Measurements from ENCODE around the gene FADS1.

Gene FADS1

DNA sequence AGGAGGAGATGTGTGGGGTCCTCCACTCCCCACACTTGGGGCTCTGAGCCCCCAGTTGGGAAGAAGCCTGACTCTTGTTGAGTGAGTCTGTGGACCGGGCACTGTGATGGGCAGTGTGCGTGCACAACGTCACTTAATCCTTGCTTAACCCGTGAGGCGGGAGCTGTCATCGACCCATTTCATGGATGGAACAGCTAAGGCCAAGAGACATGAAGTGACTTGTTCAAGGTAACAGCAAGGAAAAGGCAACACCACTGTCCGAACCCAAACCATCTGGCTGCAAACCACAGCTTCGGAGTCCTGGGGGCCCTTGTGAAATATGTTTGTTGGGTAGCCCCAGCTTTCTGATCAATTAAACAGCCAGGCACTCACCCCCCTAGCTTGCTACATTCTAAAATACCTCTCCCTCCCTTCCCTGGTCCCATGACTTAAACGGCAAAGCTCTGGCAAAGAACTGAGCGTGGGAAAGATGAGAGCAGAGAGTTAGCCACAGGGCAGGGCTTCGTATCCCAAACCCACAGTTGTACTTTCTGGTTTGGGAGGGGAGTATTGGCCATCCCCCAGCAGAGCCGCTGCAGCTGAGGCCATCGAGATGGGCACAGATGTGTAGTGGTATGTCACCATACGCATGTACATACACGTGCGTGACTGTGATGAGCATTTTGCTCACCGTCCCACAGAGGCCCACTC is 37.5 kb upstream of the FADS1 start:
- Histone ChIP-seq H3K27me3 (no peaks in the 10 kb centered on the region), H3K4me3 (ENCODE audit: low read depth in 1 of 2, low read length in 1 of 2) (no peak overlapping the region), H3K36me3 (no peaks in the 10 kb centered on the region), H3K9me3 (no peaks in the 10 kb centered on the region), H3K27ac (no peak overlapping the region), H3K4me1 (ENCODE audit: control insufficient read depth in 1 of 2, insufficient read depth in 1 of 2, low read depth in 1 of 2, low read length in 1 of 2) (no peaks in the 10 kb centered on the region)
- TF ChIP-seq CTCF (IDR thresholded peaks at IDR 0.05) = no peak

- H3K9me3 ChIP-seq = no peaks in the 10 kb centered on the region
- no peak overlapping the region for H3K4me3 ChIP-seq (ENCODE audit: low read depth in 1 of 2, low read length in 1 of 2)
- H3K4me1 ChIP-seq (ENCODE audit: control insufficient read depth in 1 of 2, insufficient read depth in 1 of 2, low read depth in 1 of 2, low read length in 1 of 2) = no peaks in the 10 kb centered on the region
- TF ChIP-seq CTCF (IDR thresholded peaks at IDR 0.05) = no peak
- H3K27ac ChIP-seq = no peak overlapping the region
- H3K27me3 ChIP-seq = no peaks in the 10 kb centered on the region
- no peaks in the 10 kb centered on the region for H3K36me3 ChIP-seq
Measured at GRCh38 chr11:61853698-61854169, 36.9 kb upstream of the FADS1 start.

- no peaks in the 10 kb centered on the region for H3K4me1 ChIP-seq (ENCODE audit: control insufficient read depth in 1 of 2, insufficient read depth in 1 of 2, low read depth in 1 of 2, low read length in 1 of 2)
Measured at GRCh38 chr11:61851900-61852295, 35.1 kb upstream of the FADS1 start.

DNA sequence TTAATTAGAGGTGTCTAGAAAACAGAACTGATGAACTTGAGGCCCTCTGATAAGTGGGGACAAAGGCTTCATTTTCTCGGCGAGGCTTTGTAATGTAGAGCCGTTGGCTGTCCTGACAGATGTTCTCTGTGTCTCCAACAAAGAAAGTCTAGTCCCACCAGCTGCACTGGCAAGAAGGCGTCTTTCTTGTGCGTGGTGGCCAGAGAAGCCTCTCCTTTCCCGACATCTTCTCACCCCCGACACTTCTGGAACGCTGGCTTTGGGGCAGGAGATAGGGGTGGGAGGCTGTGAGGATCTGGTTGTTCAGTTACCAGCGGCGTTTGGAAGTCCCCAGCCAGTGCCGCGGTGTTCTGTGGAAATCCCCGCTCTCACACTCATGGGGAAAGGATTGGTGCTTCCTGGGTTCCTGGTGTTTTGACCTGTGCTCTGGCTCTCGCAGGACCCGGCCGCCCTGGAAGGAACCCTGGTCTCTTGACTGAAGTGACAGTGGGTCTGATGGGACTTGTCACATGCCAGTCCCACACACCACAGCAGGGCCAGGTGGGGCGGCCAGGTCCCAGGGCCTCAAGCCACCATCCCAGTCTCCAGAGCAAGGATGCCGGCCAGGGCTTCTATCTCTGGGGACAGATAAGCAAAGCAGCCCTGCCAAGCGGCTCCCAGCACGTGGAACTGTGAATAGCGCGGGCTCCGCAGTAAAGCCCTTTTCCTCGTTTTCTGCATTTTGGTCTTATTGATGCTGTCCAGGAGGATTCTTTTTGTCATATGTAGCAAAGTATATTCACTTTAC is 34.5 kb upstream of the FADS1 start:
- Histone ChIP-seq H3K9me3 (no peaks in the 10 kb centered on the region), H3K27me3 (no peaks in the 10 kb centered on the region), H3K4me3 (ENCODE audit: low read depth in 1 of 2, low read length in 1 of 2) (no peak overlapping the region), H3K4me1 (ENCODE audit: control insufficient read depth in 1 of 2, insufficient read depth in 1 of 2, low read depth in 1 of 2, low read length in 1 of 2) (no peaks in the 10 kb centered on the region), H3K36me3 (no peaks in the 10 kb centered on the region), H3K27ac (no peak overlapping the region)
- TF ChIP-seq CTCF (IDR thresholded peaks at IDR 0.05) = no peak

More at GRCh38 chr11:61851900-61852295, 35.1 kb upstream of the FADS1 start:
- Histone ChIP-seq H3K36me3 (no peaks in the 10 kb centered on the region), H3K4me3 (ENCODE audit: low read depth in 1 of 2, low read length in 1 of 2) (no peak overlapping the region), H3K9me3 (no peaks in the 10 kb centered on the region), H3K27me3 (no peaks in the 10 kb centered on the region), H3K27ac (no peak overlapping the region)
- no peak for TF ChIP-seq CTCF (IDR thresholded peaks at IDR 0.05)

DNA sequence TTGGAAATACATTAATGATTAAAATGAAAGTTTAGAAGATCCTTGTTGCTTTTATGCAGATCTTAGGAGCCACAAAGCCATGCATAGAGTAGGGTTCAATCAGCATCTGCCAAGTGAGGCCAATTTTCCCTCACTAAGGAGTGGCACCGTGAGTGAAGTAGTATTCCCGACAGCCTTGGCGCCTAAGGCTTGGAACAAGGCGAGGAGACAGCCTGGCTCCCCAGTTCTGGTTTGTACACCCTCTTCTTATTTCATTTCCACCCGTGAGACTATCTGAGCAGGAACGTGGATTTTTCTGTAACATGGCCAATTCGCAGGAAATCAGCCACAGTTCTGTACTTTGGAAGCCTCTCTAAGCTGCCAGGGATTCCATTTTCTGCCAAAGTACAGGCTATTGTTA is 33.9 kb upstream of the FADS1 start:
- no peaks in the 10 kb centered on the region for H3K36me3 ChIP-seq
- no peak for TF ChIP-seq CTCF (IDR thresholded peaks at IDR 0.05)
- no peaks in the 10 kb centered on the region for H3K9me3 ChIP-seq

More for the DNA sequence above, 33.9 kb upstream of the FADS1 start:
- Histone ChIP-seq H3K4me1 (ENCODE audit: control insufficient read depth in 1 of 2, insufficient read depth in 1 of 2, low read depth in 1 of 2, low read length in 1 of 2) (no peaks in the 10 kb centered on the region), H3K27ac (no peak overlapping the region), H3K27me3 (no peaks in the 10 kb centered on the region), H3K4me3 (ENCODE audit: low read depth in 1 of 2, low read length in 1 of 2) (no peak overlapping the region)
